NT2/D1 (cell line): Measurements from ENCODE around the gene LRRFIP1.
"Not testable (repeated sequence)": the region's sequence is repeated elsewhere in the genome, so short reads cannot be mapped to it uniquely, and the experiment has no call there.

Source experiments
- DNase-seq: peaks from one replicate; pipeline ENCODE4 v3.0.0-alpha.2; 2011; ENCODE audit warnings: low read depth, low spot score
- H3K27me3 ChIP-seq: 2 replicates; pipeline ENCODE4 v1.6.0; 2011; ENCODE audit warnings: mild to moderate bottlenecking; ENCODE audit not compliant: insufficient read length, insufficient read depth
- H3K36me3 ChIP-seq: 2 replicates; pipeline ENCODE4 v1.6.1; 2011; ENCODE audit warnings: mild to moderate bottlenecking, low read length, mixed read lengths; ENCODE audit not compliant: insufficient read depth, insufficient read length
- H3K4me1 ChIP-seq: 2 replicates; pipeline ENCODE4 v1.5.1; 2011; ENCODE audit not compliant: insufficient read depth, insufficient read length
- H3K4me3 ChIP-seq: 2 replicates; pipeline ENCODE4 v1.5.1; 2011; ENCODE audit warnings: low read depth; ENCODE audit not compliant: insufficient read length
- H3K9ac ChIP-seq: 2 replicates; pipeline ENCODE4 v1.6.0; 2011; ENCODE audit warnings: low read depth; ENCODE audit not compliant: insufficient read length
- H3K9me3 ChIP-seq: 2 replicates; pipeline ENCODE4 v1.5.1; 2011; ENCODE audit warnings: mild to moderate bottlenecking, low read length; ENCODE audit not compliant: insufficient read depth
- SUZ12 ChIP-seq: IDR thresholded peaks from 2 replicates; pipeline ENCODE4 v1.6.1; 2011; ENCODE audit not compliant: insufficient read length, insufficient read depth; ENCODE audit errors: extremely low read depth
- YY1 ChIP-seq: IDR thresholded peaks from 2 replicates; pipeline ENCODE4 v1.6.1; 2011; ENCODE audit not compliant: insufficient read length, insufficient read depth
- ZNF274 ChIP-seq: IDR thresholded peaks from 2 replicates; pipeline ENCODE4 v1.6.1; 2011; ENCODE audit warnings: mild to moderate bottlenecking, low read depth, low read length

Gene LRRFIP1

DNA sequence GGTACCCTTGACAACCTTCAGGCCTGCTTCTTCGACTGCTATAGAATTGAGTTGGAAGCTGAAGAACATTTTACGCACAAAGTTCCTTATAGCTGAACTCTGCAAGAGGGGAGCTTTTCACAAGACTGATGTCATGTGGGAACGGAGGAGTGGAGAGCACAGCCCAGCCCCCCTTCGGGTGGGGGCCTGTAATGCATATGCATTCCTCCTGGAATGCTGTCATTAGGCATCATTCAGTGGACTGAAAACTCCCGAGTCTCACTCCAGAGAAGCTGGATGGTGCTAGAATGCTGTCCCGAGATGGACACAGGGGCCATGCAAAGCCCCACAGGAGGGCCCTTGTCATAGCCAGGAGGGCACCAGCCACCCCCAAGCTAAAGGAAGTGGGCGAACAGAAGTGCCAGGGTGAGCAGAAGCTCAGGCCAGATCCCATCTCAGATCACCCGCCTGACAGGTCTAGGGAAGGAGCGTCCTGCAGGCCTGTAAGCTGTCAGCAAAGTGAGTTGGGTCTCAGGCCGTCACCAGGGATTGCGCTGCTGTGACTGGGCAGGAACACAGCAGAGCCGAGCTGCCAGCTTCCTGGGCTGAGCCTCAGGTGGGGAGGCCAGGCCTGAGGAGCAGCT, 127.3 kb downstream of the LRRFIP1 start:
- peaks cover 88% of the 10 kb centered on the region for H3K36me3 ChIP-seq

DNA sequence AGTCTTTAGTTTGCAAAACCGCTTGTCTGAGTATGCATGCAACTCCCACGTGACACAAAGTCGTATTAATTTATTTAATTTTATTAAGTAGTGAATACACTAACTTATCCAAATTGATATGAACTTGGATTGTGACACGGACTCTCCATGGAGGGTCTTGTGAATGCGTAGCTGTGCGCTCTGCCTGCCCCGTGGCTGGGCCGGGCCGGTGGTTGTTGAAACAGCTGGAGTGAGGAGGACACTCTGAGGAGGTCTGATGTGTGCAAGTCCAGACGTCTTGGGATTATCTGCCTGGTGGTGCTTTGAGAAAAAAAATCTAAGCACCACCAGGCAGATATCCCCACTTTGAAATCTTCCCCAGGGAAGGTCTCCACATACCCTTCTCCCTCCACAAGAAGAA, 130.2 kb downstream of the LRRFIP1 start:
- TF ChIP-seq YY1, result no peak
- no peak for TF ChIP-seq SUZ12
- peaks cover 90% of the 10 kb centered on the region for H3K36me3 ChIP-seq
- H3K9me3 ChIP-seq, result no peaks in the 10 kb centered on the region
- H3K27me3 ChIP-seq, result no peaks in the 10 kb centered on the region
- DNase-seq, result no peak
- H3K4me1 ChIP-seq, result no peaks in the 10 kb centered on the region
- H3K4me3 ChIP-seq, result no peak overlapping the region
- no peak overlapping the region for H3K9ac ChIP-seq

More for the DNA sequence above, 127.3 kb downstream of the LRRFIP1 start:
- H3K4me1 ChIP-seq, result no peaks in the 10 kb centered on the region
- H3K27me3 ChIP-seq, result no peaks in the 10 kb centered on the region
- TF ChIP-seq SUZ12, result no peak
- TF ChIP-seq YY1, result no peak
- no peak for TF ChIP-seq ZNF274
- no peak overlapping the region for H3K4me3 ChIP-seq
- H3K9me3 ChIP-seq, result no peaks in the 10 kb centered on the region
- no peak for DNase-seq
- H3K9ac ChIP-seq, result no peak overlapping the region

GRCh38 chr2:237758185-237758584, 130.8 kb downstream of the LRRFIP1 start:
- TF ChIP-seq ZNF274 (no peak), SUZ12 (no peak), YY1 (no peak)

GRCh38 chr2:237759176-237759575, 131.8 kb downstream of the LRRFIP1 start:
- no peaks in the 10 kb centered on the region for H3K4me1 ChIP-seq
- DNase-seq, result no peak
- H3K36me3 ChIP-seq, result peaks cover 90% of the 10 kb centered on the region
- H3K9me3 ChIP-seq, result no peaks in the 10 kb centered on the region
- H3K9ac ChIP-seq, result no peak overlapping the region
- TF ChIP-seq ZNF274, result no peak
- TF ChIP-seq YY1, result no peak
- no peak for TF ChIP-seq SUZ12
- no peaks in the 10 kb centered on the region for H3K27me3 ChIP-seq
- H3K4me3 ChIP-seq, result no peak overlapping the region

More at GRCh38 chr2:237758185-237758584, 130.8 kb downstream of the LRRFIP1 start:
- H3K27me3 ChIP-seq, result no peaks in the 10 kb centered on the region
- H3K4me3 ChIP-seq, result no peak overlapping the region
- peaks cover 91% of the 10 kb centered on the region for H3K36me3 ChIP-seq
- H3K9ac ChIP-seq, result no peak overlapping the region
- no peaks in the 10 kb centered on the region for H3K9me3 ChIP-seq
- DNase-seq, result no peak
- H3K4me1 ChIP-seq, result no peaks in the 10 kb centered on the region

- H3K4me1 ChIP-seq, result peaks cover under 1% of the 10 kb centered on the region
- no peaks in the 10 kb centered on the region for H3K27me3 ChIP-seq
- peaks cover 83% of the 10 kb centered on the region for H3K36me3 ChIP-seq
- H3K9me3 ChIP-seq, result no peaks in the 10 kb centered on the region
- no peak for DNase-seq
- H3K9ac ChIP-seq, result no peak overlapping the region
- no peak overlapping the region for H3K4me3 ChIP-seq
- TF ChIP-seq SUZ12 (no peak), YY1 (no peak), ZNF274 (no peak)
Observed at GRCh38 chr2:237760506-237761502, 133.4 kb downstream of the LRRFIP1 start.

DNA sequence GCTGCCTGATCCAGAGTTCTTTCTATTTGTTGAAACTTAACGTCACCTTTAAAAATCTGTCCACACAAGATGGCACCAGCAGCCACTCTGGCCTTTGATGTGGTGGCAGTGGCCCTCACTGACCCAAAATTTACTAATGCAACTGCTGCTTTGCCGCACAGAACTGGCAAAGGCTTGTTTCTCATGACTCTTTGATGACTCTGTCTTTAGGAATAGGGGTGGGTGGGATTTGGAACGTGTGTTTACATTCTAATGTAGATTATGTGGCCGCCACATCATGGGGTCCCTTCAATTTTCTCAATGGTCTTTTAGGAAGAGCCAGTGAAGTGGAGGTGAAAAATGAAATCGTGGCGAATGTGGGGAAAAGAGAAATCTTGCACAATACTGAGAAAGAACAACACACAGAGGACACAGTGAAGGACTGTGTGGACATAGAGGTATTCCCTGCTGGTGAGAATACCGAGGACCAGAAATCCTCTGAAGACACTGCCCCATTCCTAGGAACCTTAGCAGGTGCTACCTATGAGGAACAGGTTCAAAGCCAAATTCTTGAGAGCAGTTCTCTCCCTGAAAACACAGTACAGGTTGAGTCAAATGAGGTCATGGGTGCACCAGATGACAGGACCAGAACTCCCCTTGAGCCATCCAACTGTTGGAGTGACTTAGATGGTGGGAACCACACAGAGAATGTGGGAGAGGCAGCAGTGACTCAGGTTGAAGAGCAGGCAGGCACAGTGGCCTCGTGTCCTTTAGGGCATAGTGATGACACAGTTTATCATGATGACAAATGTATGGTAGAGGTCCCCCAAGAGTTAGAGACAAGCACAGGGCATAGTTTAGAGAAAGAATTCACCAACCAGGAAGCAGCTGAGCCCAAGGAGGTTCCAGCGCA, 135.2 kb downstream of the LRRFIP1 start:
- H3K4me1 ChIP-seq, DNase-seq, H3K4me3 ChIP-seq, H3K9ac ChIP-seq, H3K27me3 ChIP-seq, H3K9me3 ChIP-seq: not testable (repeated sequence)
- H3K36me3 ChIP-seq, result peaks cover 73% of the 10 kb centered on the region

GRCh38 chr2:237763812-237764211, 136.4 kb downstream of the LRRFIP1 start:
- peaks cover 61% of the 10 kb centered on the region for H3K36me3 ChIP-seq
- no peaks in the 10 kb centered on the region for H3K9me3 ChIP-seq
- H3K4me3 ChIP-seq, result no peak overlapping the region
- no peak for DNase-seq
- peaks cover 2% of the 10 kb centered on the region for H3K4me1 ChIP-seq
- TF ChIP-seq SUZ12 (no peak), ZNF274 (no peak), YY1 (no peak)
- no peaks in the 10 kb centered on the region for H3K27me3 ChIP-seq
- no peak overlapping the region for H3K9ac ChIP-seq

GRCh38 chr2:237765122-237765521, 137.7 kb downstream of the LRRFIP1 start:
- peaks cover 53% of the 10 kb centered on the region for H3K36me3 ChIP-seq
- not testable (repeated sequence) for DNase-seq, H3K9me3 ChIP-seq, H3K9ac ChIP-seq, H3K4me1 ChIP-seq, H3K4me3 ChIP-seq, H3K27me3 ChIP-seq
